Astrocyte (in vitro differentiated cells and primary cell): ENCODE results near the gene EGFR. TPM values are rescaled to one million over a fixed set of nuclear protein-coding genes. Genes with fewer than 3 reads are reported as not detected.

Source experiments
- DNase-seq: peaks from one replicate; pipeline ENCODE4 v3.0.0-alpha.2; 2010; ENCODE audit warnings: low read depth
- FAIRE-seq: peaks from 2 replicates; lab custom pipeline; 2011; peaks lifted over from hg19 to GRCh38; lab: Jason Lieb, UNC
- H2AFZ ChIP-seq: 2 replicates; pipeline ENCODE4 v1.6.0; 2012; ENCODE audit warnings: low read depth, low read length, inconsistent platforms
- H3K27ac ChIP-seq: 2 replicates; pipeline ENCODE4 v1.5.1; 2011; ENCODE audit warnings: low read depth, low read length, inconsistent platforms
- H3K27me3 ChIP-seq: 2 replicates; pipeline ENCODE4 v1.6.0; 2011; ENCODE audit warnings: low read length, inconsistent platforms; ENCODE audit not compliant: insufficient read depth
- H3K36me3 ChIP-seq: 2 replicates; pipeline ENCODE4 v1.5.1; 2011; ENCODE audit warnings: low read length, inconsistent platforms; ENCODE audit not compliant: insufficient read depth
- H3K4me1 ChIP-seq: 2 replicates; pipeline ENCODE4 v1.5.1; 2011; ENCODE audit warnings: low read length, inconsistent platforms; ENCODE audit not compliant: insufficient read depth
- H3K4me2 ChIP-seq: 2 replicates; pipeline ENCODE4 v1.6.0; 2012; ENCODE audit warnings: low read length, inconsistent platforms
- H3K4me3 ChIP-seq: 2 replicates; pipeline ENCODE4 v1.5.1; 2011; ENCODE audit warnings: low read depth, mild to moderate bottlenecking, low read length, inconsistent platforms; ENCODE audit not compliant: insufficient read depth
- H3K79me2 ChIP-seq: 2 replicates; pipeline ENCODE4 v1.6.0; 2012; ENCODE audit warnings: mild to moderate bottlenecking, low read length, inconsistent platforms; ENCODE audit not compliant: insufficient read depth
- H3K9ac ChIP-seq: 2 replicates; pipeline ENCODE4 v1.6.0; 2012; ENCODE audit warnings: mild to moderate bottlenecking, low read length, inconsistent platforms
- H3K9me3 ChIP-seq: 2 replicates; pipeline ENCODE4 v1.5.1; 2012; ENCODE audit warnings: low read depth, mild to moderate bottlenecking, low read length, inconsistent platforms; ENCODE audit not compliant: insufficient read depth
- H4K20me1 ChIP-seq: 2 replicates; pipeline ENCODE4 v1.6.0; 2012; ENCODE audit warnings: low read length, inconsistent platforms; ENCODE audit not compliant: insufficient read depth
- H3K27ac Mint-ChIP-seq: one replicate; pipeline ENCODE4 v1.8.0; 2021; ENCODE audit warnings: mild to moderate bottlenecking, mixed read lengths; ENCODE audit not compliant: unreplicated experiment
- H3K27me3 Mint-ChIP-seq: one replicate; pipeline ENCODE4 v1.8.0; 2021; ENCODE audit warnings: low read depth, mixed read lengths; ENCODE audit not compliant: unreplicated experiment
- H3K36me3 Mint-ChIP-seq: one replicate; pipeline ENCODE4 v1.8.0; 2021; ENCODE audit warnings: low read depth, mixed read lengths; ENCODE audit not compliant: unreplicated experiment
- H3K4me1 Mint-ChIP-seq: one replicate; pipeline ENCODE4 v1.8.0; 2021; ENCODE audit warnings: low read depth, mixed read lengths; ENCODE audit not compliant: unreplicated experiment
- H3K4me3 Mint-ChIP-seq: one replicate; pipeline ENCODE4 v1.8.0; 2021; ENCODE audit warnings: mild to moderate bottlenecking, moderate library complexity, mixed read lengths; ENCODE audit not compliant: unreplicated experiment
- H3K9me3 Mint-ChIP-seq: one replicate; pipeline ENCODE4 v1.8.0; 2021; ENCODE audit warnings: mild to moderate bottlenecking, mixed read lengths; ENCODE audit not compliant: unreplicated experiment
- EZH2 ChIP-seq: IDR thresholded peaks from 2 replicates; pipeline ENCODE4 v1.6.1; 2012; ENCODE audit warnings: mild to moderate bottlenecking, low read length, inconsistent platforms; ENCODE audit not compliant: insufficient read depth
- total RNA-seq: library from RNA; stranded (reverse); gene quantifications from 2 replicates; pipeline ENCODE4 v1.2.1, GENCODE V29; 2021
- TF ChIP-seq, protein P1 (sequence below): IDR thresholded peaks from 2 replicates; pipeline ENCODE4 v1.5.1; 2011; ENCODE audit warnings: low read depth, mild to moderate bottlenecking, inconsistent platforms, low read length, moderate library complexity; ENCODE audit not compliant: insufficient read depth

The EGFR gene
- total RNA-seq, 1 donor from 2014 or later: 27.3 TPM

- DNase-seq: no peak
- Mint-ChIP-seq H3K4me1 (no peaks in the 10 kb centered on the region), H3K9me3 (peaks cover 4% of the 10 kb centered on the region), H3K4me3 (no peak overlapping the region), H3K36me3 (no peaks in the 10 kb centered on the region), H3K27ac (no peak overlapping the region), H3K27me3 (peaks cover 20% of the 10 kb centered on the region)
- TF ChIP-seq, protein P1, sequence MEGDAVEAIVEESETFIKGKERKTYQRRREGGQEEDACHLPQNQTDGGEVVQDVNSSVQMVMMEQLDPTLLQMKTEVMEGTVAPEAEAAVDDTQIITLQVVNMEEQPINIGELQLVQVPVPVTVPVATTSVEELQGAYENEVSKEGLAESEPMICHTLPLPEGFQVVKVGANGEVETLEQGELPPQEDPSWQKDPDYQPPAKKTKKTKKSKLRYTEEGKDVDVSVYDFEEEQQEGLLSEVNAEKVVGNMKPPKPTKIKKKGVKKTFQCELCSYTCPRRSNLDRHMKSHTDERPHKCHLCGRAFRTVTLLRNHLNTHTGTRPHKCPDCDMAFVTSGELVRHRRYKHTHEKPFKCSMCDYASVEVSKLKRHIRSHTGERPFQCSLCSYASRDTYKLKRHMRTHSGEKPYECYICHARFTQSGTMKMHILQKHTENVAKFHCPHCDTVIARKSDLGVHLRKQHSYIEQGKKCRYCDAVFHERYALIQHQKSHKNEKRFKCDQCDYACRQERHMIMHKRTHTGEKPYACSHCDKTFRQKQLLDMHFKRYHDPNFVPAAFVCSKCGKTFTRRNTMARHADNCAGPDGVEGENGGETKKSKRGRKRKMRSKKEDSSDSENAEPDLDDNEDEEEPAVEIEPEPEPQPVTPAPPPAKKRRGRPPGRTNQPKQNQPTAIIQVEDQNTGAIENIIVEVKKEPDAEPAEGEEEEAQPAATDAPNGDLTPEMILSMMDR: no peak
- TF ChIP-seq EZH2: no peak
- Histone ChIP-seq H3K27ac (no peak overlapping the region), H3K4me1 (peaks cover 7% of the 10 kb centered on the region), H3K36me3 (no peaks in the 10 kb centered on the region), H4K20me1 (no peaks in the 10 kb centered on the region), H3K4me3 (no peak overlapping the region), H3K9me3 (no peaks in the 10 kb centered on the region), H3K4me2 (no peak overlapping the region), H2AFZ (no peak overlapping the region), H3K79me2 (peaks cover 8% of the 10 kb centered on the region), H3K9ac (no peak overlapping the region), H3K27me3 (no peaks in the 10 kb centered on the region)
- no peak for FAIRE-seq
These were observed 5.0 kb upstream of the EGFR start for GRCh38 chr7:55013851-55014250.

- no peak overlapping the region for H3K27ac Mint-ChIP-seq
- no peak overlapping the region for H3K9ac ChIP-seq
- H3K79me2 ChIP-seq: peaks cover 31% of the 10 kb centered on the region
- no peak overlapping the region for H3K27ac ChIP-seq
- no peak overlapping the region for H3K4me3 Mint-ChIP-seq
- no peaks in the 10 kb centered on the region for H3K36me3 ChIP-seq
- H3K4me1 ChIP-seq: peaks cover 16% of the 10 kb centered on the region
- H3K4me1 Mint-ChIP-seq: no peaks in the 10 kb centered on the region
- H3K36me3 Mint-ChIP-seq: peaks cover 1% of the 10 kb centered on the region
- H3K9me3 ChIP-seq: no peaks in the 10 kb centered on the region
- H2AFZ ChIP-seq: no peak overlapping the region
- H4K20me1 ChIP-seq: peaks cover 10% of the 10 kb centered on the region
- H3K27me3 Mint-ChIP-seq: peaks cover 20% of the 10 kb centered on the region
- FAIRE-seq (no peak), DNase-seq (peak; percentile 64)
- H3K27me3 ChIP-seq: no peaks in the 10 kb centered on the region
- H3K4me2 ChIP-seq: no peak overlapping the region
- H3K4me3 ChIP-seq: no peak overlapping the region
- TF ChIP-seq, protein P1: no peak
- no peak for TF ChIP-seq EZH2
- H3K9me3 Mint-ChIP-seq: peaks cover 4% of the 10 kb centered on the region
These were observed 2.6 kb upstream of the EGFR start for GRCh38 chr7:55016061-55016745.

- Histone ChIP-seq H4K20me1 (peaks cover 15% of the 10 kb centered on the region), H3K4me1 (peaks cover 18% of the 10 kb centered on the region), H3K79me2 (peaks cover 36% of the 10 kb centered on the region), H3K4me3 (no peak overlapping the region), H3K27ac (no peak overlapping the region), H2AFZ (no peak overlapping the region), H3K9ac (no peak overlapping the region), H3K27me3 (no peaks in the 10 kb centered on the region), H3K4me2 (no peak overlapping the region), H3K9me3 (no peaks in the 10 kb centered on the region), H3K36me3 (no peaks in the 10 kb centered on the region)
- no peak for TF ChIP-seq EZH2
- TF ChIP-seq, protein P1: no peak
- FAIRE-seq (no peak), DNase-seq (no peak)
- Mint-ChIP-seq H3K4me1 (peaks cover 4% of the 10 kb centered on the region), H3K36me3 (peaks cover 3% of the 10 kb centered on the region), H3K9me3 (peaks cover 4% of the 10 kb centered on the region), H3K27ac (no peak overlapping the region), H3K4me3 (no peak overlapping the region), H3K27me3 (peaks cover 20% of the 10 kb centered on the region)
These were observed 2.1 kb upstream of the EGFR start for GRCh38 chr7:55016746-55017090.
